Stimulated activated naive B cell treated with anti-CD40 and anti-IgM and Interleukin-4, amounts not matched to agents 10 μg/mL and 1 μg/mL and 100 μg/mL, for 72 hours (primary cell): ENCODE data around the gene FLOT2.
"Not testable (repeated sequence)": the region's sequence is repeated elsewhere in the genome, so short reads cannot be mapped to it uniquely, and the experiment has no call there.

Source experiments
- ATAC-seq, 2 donors: fragments of 150-1000 bp; cut with Tn5 transposase; replicated peaks; 2 replicates each; pipeline ENCODE4 v1.10.0; 2021; ENCODE audit warnings: moderate library complexity in 1 of 2
- DNase-seq: peaks from one replicate; pipeline ENCODE4 v3.0.0; 2021
- H3K27ac Mint-ChIP-seq: one replicate; pipeline ENCODE4 v1.8.0; 2022; ENCODE audit warnings: mild to moderate bottlenecking, mixed read lengths
- H3K27me3 Mint-ChIP-seq, 2 donors: one replicate each; pipeline ENCODE4 v1.8.0; 2022; ENCODE audit warnings: mixed read lengths in 2 of 2
- H3K36me3 Mint-ChIP-seq, 2 donors: one replicate each; pipeline ENCODE4 v1.8.0; 2022; ENCODE audit warnings: mixed read lengths in 2 of 2, mild to moderate bottlenecking in 1 of 2
- H3K4me1 Mint-ChIP-seq, 2 donors: one replicate each; pipeline ENCODE4 v1.8.0; 2022; ENCODE audit warnings: mixed read lengths in 2 of 2, mild to moderate bottlenecking in 1 of 2
- H3K4me3 Mint-ChIP-seq, 2 donors: one replicate each; pipeline ENCODE4 v1.8.0; 2022; ENCODE audit warnings: mild to moderate bottlenecking in 2 of 2, mixed read lengths in 2 of 2, moderate library complexity in 1 of 2
- H3K9me3 Mint-ChIP-seq, 2 donors: one replicate each; pipeline ENCODE4 v1.8.0; 2022; ENCODE audit warnings: mixed read lengths in 2 of 2, mild to moderate bottlenecking in 1 of 2

The FLOT2 gene

GRCh38 chr17:28843816-28844148, 53.8 kb downstream of the FLOT2 start:
- no peak overlapping the region for H3K4me3 Mint-ChIP-seq
- peak overlapping the region; percentile 37 for H3K27ac Mint-ChIP-seq
- no peaks in the 10 kb centered on the region for H3K27me3 Mint-ChIP-seq
- ATAC-seq (no peak), DNase-seq (no peak)
- peaks cover 10 to 26% of the 10 kb centered on the region in 2 donors for H3K4me1 Mint-ChIP-seq
- no peaks in the 10 kb centered on the region for H3K9me3 Mint-ChIP-seq
- peaks cover 5 to 7% of the 10 kb centered on the region in 2 donors for H3K36me3 Mint-ChIP-seq

- peak; percentile 99 for ATAC-seq
- H3K27ac Mint-ChIP-seq, result peak within 1 kb of the TSS; percentile 98
- no peaks in the 10 kb centered on the region for H3K27me3 Mint-ChIP-seq
- peak; percentile 88 for DNase-seq
- peak within 1 kb of the TSS; percentile 96 to 99 for H3K4me3 Mint-ChIP-seq
- H3K4me1 Mint-ChIP-seq, result peaks cover 10 to 26% of the 10 kb centered on the region in 2 donors
- no peaks in the 10 kb centered on the region for H3K9me3 Mint-ChIP-seq
- peaks cover 5 to 7% of the 10 kb centered on the region in 2 donors for H3K36me3 Mint-ChIP-seq
These were observed 55.1 kb downstream of the FLOT2 start, which contains the start of gene FAM222B for GRCh38 chr17:28842282-28843012. Gene FAM222B (minus strand): TSS chr17:28842790. CDS start chr17:28766667, 76,123 bp downstream.

DNA sequence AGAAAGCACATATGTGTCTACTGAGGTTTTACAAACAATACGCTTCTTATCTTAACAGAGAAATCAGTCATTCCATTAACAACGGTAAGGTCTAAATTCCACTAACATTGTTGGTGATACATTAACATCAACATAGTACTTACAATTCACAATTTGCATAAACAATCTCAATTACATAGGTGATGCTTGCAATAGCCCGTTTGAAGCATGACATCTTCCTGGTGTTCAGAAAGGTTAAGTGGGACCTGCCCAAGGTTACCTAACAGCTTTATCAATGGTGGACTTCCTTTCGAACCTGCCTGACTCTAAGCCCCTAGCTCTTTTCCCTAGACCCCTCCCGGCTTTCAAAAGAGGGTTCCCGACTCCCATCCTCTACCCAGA, 55.6 kb downstream of the FLOT2 start:
- H3K27me3 Mint-ChIP-seq, result no peaks in the 10 kb centered on the region
- peak overlapping the region; percentile 96 to 99 for H3K4me3 Mint-ChIP-seq
- peaks cover 10 to 26% of the 10 kb centered on the region in 2 donors for H3K4me1 Mint-ChIP-seq
- no peaks in the 10 kb centered on the region for H3K9me3 Mint-ChIP-seq
- ATAC-seq, result peak; percentile 24 to 26
- DNase-seq, result no peak
- H3K27ac Mint-ChIP-seq, result peak overlapping the region; percentile 98
- peaks cover 5 to 7% of the 10 kb centered on the region in 2 donors for H3K36me3 Mint-ChIP-seq

DNA sequence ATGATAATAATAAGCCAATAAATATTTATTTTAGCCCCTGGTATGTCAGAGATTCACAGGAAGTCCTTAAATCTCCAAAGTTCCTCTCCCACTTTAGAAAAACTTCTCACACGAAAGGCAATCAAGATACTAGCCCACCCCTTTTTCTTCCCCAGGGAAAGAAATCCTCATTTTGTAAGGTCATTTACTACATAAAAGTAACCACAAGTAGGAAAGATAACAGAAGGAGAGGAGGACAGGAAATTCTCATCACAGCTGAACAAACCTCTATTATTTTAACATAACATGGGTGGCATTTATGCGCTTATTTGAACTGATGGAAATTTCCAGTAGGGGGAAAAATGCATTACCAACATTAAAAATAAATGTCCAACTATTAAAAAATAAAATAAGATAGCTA, 58.3 kb downstream of the FLOT2 start:
- Mint-ChIP-seq H3K9me3 (no peaks in the 10 kb centered on the region), H3K4me1 (peaks cover 12 to 36% of the 10 kb centered on the region in 2 donors), H3K36me3 (peaks cover 10 to 11% of the 10 kb centered on the region in 2 donors), H3K27me3 (no peaks in the 10 kb centered on the region), H3K4me3 (no peak overlapping the region), H3K27ac (no peak overlapping the region)
- no peak for DNase-seq
- no peak for ATAC-seq

DNA sequence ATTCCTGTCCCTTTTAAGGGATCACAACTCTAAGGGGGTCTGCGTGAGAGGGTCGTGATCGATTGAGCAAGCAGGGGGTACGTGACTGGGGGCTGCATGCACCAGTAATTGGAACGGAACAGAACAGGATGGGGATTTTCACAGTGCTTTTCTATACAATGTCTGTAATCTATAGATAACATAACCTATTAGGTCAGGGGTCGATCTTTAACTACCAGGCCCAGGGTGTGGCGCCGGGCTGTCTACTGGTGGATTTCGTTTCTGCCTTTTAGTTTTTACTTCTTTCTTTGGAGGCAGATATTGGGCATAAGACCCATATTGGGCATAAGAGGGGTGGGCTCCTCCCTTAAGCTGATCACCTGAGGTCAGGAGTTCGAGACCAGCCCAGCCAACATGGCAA, 61.0 kb downstream of the FLOT2 start:
- H3K4me3 Mint-ChIP-seq, H3K9me3 Mint-ChIP-seq, ATAC-seq, DNase-seq, H3K27me3 Mint-ChIP-seq: not testable (repeated sequence)
- H3K36me3 Mint-ChIP-seq, result peaks cover 12 to 16% of the 10 kb centered on the region in 2 donors
- H3K4me1 Mint-ChIP-seq, result peaks cover 13 to 27% of the 10 kb centered on the region in 2 donors
- peak overlapping the region; percentile 80 for H3K27ac Mint-ChIP-seq

DNA sequence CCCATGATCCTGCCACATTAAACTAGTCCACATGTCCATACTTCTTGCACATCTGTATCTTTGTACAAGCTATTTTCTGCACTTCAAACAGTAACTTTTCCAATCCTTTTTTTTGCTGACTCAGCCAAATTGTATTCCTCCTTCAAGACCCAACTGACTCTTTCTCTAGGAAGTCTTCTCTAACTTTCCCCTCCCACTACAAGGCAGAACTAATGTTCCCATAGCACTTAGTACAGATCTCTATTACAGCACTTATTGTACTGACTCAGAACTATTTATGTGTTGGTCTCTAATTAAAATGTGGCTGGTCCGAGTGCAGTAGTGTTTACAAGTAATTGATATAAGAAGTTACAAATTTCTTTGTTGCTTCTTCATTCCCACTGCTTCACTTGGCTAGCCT, 63.1 kb downstream of the FLOT2 start:
- no peaks in the 10 kb centered on the region for H3K27me3 Mint-ChIP-seq
- H3K27ac Mint-ChIP-seq, result peak overlapping the region; percentile 9
- DNase-seq (no peak), ATAC-seq (no peak)
- H3K4me3 Mint-ChIP-seq, result no peak overlapping the region
- H3K4me1 Mint-ChIP-seq, result peaks cover 10 to 17% of the 10 kb centered on the region in 2 donors
- H3K36me3 Mint-ChIP-seq, result peaks cover 17 to 22% of the 10 kb centered on the region in 2 donors
- no peaks in the 10 kb centered on the region for H3K9me3 Mint-ChIP-seq
